Neuron (in vitro differentiated cells): ENCODE data around the gene GPR162.

Source experiments
- H2AFZ ChIP-seq: one replicate; pipeline ENCODE4 v1.6.1; 2013; ENCODE audit warnings: low read depth, mild to moderate bottlenecking, inconsistent platforms, low read length, moderate library complexity
- H3K27me3 ChIP-seq: one replicate; pipeline ENCODE4 v1.6.1; 2013; ENCODE audit warnings: low read length; ENCODE audit not compliant: insufficient read depth
- H3K36me3 ChIP-seq: one replicate; pipeline ENCODE4 v1.6.1; 2013; ENCODE audit warnings: low read length; ENCODE audit not compliant: insufficient read depth
- H3K4me1 ChIP-seq: one replicate; pipeline ENCODE4 v1.6.1; 2013; ENCODE audit warnings: low read length; ENCODE audit not compliant: insufficient read depth
- H3K4me3 ChIP-seq: 2 replicates; pipeline ENCODE4 v1.5.1; 2013; ENCODE audit warnings: mild to moderate bottlenecking, low read length, moderate library complexity
- H3K9me3 ChIP-seq: one replicate; pipeline ENCODE4 v1.6.1; 2013; ENCODE audit warnings: low read length

Gene GPR162

DNA sequence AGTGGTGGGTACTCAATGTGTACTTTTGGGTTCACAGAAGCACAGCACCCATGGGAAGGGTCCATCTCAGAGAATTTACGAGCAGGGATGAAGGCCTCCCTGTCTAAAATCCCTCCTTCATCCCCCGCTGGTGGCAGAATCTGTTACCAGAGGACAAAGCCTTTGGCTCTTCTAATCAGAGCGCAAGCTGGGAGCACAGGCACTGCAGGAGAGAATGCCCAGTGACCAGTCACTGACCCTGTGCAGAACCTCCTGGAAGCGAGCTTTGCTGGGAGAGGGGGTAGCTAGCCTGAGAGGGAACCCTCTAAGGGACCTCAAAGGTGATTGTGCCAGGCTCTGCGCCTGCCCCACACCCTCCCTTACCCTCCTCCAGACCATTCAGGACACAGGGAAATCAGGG, 1.5 kb upstream of the GPR162 start:
- Histone ChIP-seq H3K4me3 (no peak overlapping the region), H3K36me3 (no peaks in the 10 kb centered on the region), H3K4me1 (peaks cover 47% of the 10 kb centered on the region), H3K9me3 (no peaks in the 10 kb centered on the region), H2AFZ (no peak overlapping the region), H3K27me3 (no peaks in the 10 kb centered on the region)

DNA sequence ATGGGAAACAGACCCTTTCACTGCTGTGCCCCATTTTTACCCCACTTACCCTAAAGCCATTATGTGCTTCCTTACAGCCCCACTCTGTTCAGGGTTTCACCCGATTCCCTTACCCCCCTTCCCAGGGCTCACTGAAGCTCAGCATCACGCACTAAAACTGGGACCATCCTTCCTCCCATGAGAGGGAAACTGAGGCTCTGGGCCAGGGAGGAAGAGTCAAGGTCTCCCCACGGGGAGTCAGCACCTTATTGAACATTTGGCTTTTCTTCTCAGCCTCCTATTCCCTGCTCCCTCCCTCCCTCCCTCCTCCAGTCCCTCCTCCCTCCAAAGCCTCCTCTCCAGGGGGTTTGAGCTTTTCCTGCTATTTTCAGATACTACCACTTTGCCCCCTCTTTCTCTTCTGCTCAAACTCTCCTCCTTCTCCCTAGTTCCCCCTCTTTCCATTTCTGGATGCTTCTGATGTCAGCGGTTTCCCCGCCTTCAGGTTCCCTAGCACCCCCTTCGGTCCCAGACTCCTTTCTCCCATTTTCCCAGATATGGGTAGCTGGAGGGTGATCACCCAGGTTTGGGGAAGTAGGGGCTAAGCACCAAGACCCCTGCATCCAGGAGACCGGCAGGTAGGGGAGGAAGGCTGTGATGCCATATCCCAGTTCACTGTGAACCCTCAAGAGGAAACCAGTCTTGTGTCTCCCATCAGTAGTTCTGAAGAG, 960 bp downstream of the GPR162 start:
- H3K27me3 ChIP-seq: no peaks in the 10 kb centered on the region
- H3K4me3 ChIP-seq: peak overlapping the region; percentile 49
- no peaks in the 10 kb centered on the region for H3K9me3 ChIP-seq
- H2AFZ ChIP-seq: no peak overlapping the region
- H3K4me1 ChIP-seq: peaks cover 63% of the 10 kb centered on the region
- no peaks in the 10 kb centered on the region for H3K36me3 ChIP-seq

DNA sequence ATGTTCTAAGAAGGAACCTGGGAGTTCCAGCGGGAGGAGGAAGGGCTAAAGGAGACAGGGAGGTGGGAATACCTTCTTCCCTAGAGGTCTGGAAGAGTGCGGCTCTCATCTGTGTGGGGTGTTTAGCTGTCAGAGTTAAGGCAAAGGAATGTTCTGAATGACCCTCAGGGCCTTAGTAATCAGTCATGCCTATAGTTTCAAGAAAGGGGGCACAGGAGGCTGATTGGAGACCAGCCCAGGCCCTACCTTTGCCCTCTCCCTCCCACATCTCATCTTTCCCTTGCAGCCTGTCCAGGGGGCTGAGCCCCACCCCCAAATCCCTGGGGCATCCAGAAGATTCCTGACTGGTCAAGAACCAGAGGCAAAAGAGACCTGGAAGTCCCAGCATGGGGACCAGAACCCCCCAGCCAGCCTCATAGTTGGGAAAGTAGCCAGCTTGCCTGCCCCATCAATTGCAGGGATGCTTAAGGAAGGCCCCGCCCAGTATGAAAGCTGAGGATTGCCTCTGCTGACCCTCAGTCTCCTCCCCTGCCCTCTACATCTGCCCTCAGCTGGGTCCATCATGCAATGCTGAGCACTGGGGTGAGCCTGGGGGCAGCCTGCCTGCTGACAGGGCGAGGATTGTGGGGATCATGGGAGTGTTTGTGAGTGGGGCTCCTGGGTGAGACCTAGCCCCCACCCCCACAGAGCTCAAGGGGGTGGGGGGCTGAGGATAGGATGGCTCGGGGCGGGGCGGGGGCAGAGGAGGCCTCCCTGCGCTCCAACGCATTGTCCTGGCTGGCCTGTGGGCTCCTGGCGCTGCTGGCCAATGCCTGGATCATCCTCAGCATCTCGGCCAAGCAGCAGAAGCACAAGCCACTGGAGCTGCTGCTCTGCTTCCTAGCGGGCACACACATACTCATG, 1.8 kb downstream of the GPR162 start:
- peaks cover 57% of the 10 kb centered on the region for H3K4me1 ChIP-seq
- H3K36me3 ChIP-seq: no peaks in the 10 kb centered on the region
- H3K4me3 ChIP-seq: no peak overlapping the region
- no peaks in the 10 kb centered on the region for H3K9me3 ChIP-seq
- no peak overlapping the region for H2AFZ ChIP-seq
- no peaks in the 10 kb centered on the region for H3K27me3 ChIP-seq

DNA sequence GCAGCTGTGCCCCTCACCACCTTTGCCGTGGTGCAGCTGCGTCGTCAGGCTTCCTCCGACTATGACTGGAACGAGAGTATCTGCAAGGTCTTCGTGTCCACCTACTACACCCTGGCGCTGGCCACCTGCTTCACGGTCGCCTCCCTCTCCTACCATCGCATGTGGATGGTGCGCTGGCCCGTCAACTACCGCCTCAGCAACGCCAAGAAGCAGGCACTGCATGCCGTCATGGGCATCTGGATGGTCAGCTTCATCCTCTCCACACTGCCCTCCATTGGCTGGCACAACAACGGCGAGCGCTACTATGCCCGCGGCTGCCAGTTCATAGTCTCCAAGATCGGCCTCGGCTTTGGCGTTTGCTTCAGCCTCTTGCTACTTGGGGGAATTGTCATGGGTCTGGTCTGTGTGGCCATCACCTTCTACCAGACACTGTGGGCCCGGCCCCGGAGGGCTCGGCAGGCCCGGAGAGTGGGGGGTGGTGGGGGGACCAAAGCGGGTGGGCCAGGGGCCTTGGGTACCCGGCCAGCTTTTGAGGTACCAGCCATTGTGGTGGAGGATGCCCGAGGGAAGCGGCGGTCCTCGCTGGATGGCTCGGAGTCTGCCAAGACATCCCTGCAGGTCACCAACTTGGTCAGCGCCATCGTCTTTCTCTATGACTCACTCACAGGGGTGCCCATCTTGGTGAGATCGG, 2.6 kb downstream of the GPR162 start:
- no peaks in the 10 kb centered on the region for H3K27me3 ChIP-seq
- no peaks in the 10 kb centered on the region for H3K9me3 ChIP-seq
- no peak overlapping the region for H2AFZ ChIP-seq
- no peaks in the 10 kb centered on the region for H3K36me3 ChIP-seq
- H3K4me1 ChIP-seq: peaks cover 51% of the 10 kb centered on the region
- no peak overlapping the region for H3K4me3 ChIP-seq

DNA sequence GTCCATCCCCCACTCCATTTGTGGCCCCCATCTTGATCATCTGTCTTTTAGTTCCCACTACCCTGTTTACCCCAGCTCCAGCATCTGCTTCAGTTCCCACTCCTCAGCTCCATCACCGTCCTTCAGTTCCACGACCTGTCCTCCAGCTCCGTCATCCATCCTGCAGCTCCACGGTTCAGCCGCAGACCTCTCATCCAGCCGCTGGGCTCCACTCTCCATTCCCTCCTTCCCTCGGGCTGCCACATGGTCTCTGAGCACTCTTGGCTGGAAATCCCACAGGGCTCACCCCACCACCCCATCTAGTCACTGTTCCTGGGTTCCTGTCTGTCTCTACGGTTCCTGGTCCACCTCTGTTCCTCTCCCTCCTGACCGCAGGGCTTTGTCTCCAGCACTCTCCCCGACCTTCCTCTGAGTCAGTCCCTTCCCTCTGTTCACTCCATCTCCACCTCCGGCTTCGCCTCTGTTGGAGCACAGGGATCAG, 3.3 kb downstream of the GPR162 start:
- no peaks in the 10 kb centered on the region for H3K27me3 ChIP-seq
- H3K4me1 ChIP-seq: peaks cover 48% of the 10 kb centered on the region
- H3K4me3 ChIP-seq: no peak overlapping the region
- H3K9me3 ChIP-seq: no peaks in the 10 kb centered on the region
- H2AFZ ChIP-seq: no peak overlapping the region
- peaks cover 3% of the 10 kb centered on the region for H3K36me3 ChIP-seq

DNA sequence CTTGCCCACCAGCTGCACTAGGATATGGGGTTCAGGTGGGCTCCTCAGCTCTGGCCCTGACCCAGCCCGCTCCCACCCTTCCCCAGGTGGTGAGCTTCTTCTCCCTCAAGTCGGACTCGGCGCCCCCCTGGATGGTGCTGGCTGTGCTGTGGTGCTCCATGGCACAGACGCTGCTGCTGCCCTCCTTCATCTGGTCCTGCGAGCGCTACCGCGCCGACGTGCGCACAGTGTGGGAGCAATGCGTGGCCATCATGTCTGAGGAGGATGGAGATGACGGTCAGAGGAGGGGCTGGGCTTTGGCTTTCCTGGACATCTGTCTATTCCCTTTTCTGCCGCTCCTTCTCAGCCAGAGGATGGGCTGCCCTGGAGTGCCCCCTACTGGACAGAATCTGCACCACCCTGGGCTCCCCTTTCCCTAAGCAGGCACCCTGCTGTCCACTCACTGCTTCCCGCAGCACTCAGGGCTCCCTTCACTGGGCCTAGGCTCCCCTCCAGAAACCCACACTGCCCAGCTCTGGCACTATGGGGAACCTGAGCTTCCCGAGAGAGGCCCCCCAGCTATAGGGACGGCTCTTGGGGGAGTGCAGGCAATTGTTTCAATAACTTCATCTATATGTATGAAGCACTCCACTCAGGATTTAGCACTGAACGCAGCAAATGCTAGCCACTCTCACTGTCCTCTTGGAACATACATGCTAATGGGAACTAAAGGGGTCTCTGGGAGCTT, 3.9 kb downstream of the GPR162 start:
- no peaks in the 10 kb centered on the region for H3K9me3 ChIP-seq
- H3K4me1 ChIP-seq: peaks cover 46% of the 10 kb centered on the region
- no peak overlapping the region for H2AFZ ChIP-seq
- no peaks in the 10 kb centered on the region for H3K27me3 ChIP-seq
- H3K36me3 ChIP-seq: peaks cover 6% of the 10 kb centered on the region
- no peak overlapping the region for H3K4me3 ChIP-seq

DNA sequence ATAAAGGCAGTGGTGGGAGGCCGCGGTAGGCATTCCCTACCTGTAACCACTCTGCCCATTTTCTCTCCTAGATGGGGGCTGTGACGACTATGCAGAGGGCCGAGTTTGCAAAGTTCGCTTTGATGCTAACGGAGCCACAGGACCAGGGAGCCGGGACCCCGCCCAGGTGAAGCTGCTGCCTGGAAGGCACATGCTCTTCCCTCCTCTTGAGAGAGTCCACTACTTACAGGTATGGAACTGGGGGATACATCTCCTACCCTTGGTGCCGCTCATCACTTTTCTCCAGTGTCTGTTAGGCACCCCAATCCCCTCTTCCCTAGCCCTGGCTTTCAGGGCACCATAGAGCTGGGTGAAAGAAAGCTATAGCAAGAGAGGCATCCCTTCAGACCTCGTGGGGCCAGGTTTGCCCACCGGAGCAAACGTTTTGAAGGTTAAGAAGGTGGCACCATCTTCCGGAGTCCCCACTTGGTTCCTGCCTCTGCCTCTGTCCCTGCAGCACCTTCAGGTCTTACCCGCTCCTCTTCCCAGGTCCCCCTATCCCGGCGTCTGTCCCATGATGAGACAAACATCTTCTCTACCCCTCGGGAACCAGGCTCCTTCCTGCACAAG, 4.6 kb downstream of the GPR162 start:
- Histone ChIP-seq H3K27me3 (no peaks in the 10 kb centered on the region), H3K4me3 (no peak overlapping the region), H3K36me3 (peaks cover 13% of the 10 kb centered on the region), H3K9me3 (no peaks in the 10 kb centered on the region), H2AFZ (no peak overlapping the region), H3K4me1 (peaks cover 39% of the 10 kb centered on the region)

DNA sequence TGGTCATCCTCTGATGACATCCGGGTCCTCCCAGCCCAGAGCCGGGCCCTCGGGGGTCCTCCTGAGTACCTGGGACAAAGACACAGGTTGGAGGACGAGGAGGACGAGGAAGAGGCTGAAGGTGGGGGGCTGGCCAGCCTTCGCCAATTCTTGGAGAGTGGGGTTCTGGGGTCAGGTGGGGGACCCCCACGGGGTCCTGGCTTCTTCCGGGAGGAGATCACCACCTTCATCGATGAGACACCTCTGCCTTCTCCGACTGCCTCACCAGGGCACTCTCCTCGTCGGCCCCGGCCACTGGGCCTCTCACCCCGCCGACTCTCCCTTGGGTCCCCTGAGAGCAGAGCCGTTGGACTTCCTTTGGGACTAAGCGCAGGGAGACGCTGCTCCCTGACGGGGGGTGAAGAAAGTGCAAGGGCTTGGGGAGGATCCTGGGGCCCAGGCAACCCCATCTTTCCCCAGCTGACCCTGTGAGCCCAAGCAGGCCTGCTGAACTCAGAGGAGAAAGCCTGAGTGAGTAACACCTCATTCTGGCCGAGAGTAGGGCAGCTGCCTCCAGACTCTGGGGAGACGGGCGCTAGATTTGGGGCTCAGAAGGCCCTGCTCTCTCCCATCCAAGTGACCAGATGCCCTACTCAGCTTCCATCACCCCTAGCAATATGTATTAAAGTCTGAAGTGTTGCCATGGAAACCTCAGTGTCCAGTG, 5.3 kb downstream of the GPR162 start:
- Histone ChIP-seq H3K36me3 (peaks cover 19% of the 10 kb centered on the region), H2AFZ (no peak overlapping the region), H3K27me3 (no peaks in the 10 kb centered on the region), H3K4me3 (no peak overlapping the region), H3K4me1 (peaks cover 37% of the 10 kb centered on the region), H3K9me3 (no peaks in the 10 kb centered on the region)

DNA sequence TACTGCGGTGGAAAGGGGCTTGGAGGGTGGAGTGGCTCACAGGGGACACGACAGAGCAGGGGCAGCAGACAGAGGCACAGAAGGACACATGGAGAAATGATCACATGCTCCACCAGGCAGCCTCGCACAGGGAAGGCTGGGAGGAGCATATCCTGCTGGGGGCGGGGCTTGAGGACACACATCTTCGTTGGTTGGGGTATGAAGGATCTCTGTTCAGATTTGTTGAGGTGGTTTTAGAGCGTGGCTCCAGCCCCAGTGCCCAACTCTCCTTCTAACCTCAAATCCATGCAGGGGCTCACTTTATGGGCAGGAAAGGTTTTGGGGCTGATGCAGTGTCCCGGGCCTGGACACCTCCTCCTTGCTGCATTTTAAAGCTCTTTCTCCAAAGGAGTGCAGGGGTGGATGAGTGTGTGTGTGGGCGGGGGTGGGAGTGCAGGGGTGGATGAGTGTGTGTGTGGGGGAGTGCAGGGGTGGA, 5.9 kb downstream of the GPR162 start:
- Histone ChIP-seq H3K36me3 (peaks cover 24% of the 10 kb centered on the region), H3K4me3 (peak overlapping the region; percentile 31), H2AFZ (no peak overlapping the region), H3K4me1 (peaks cover 31% of the 10 kb centered on the region), H3K9me3 (no peaks in the 10 kb centered on the region), H3K27me3 (no peaks in the 10 kb centered on the region)

DNA sequence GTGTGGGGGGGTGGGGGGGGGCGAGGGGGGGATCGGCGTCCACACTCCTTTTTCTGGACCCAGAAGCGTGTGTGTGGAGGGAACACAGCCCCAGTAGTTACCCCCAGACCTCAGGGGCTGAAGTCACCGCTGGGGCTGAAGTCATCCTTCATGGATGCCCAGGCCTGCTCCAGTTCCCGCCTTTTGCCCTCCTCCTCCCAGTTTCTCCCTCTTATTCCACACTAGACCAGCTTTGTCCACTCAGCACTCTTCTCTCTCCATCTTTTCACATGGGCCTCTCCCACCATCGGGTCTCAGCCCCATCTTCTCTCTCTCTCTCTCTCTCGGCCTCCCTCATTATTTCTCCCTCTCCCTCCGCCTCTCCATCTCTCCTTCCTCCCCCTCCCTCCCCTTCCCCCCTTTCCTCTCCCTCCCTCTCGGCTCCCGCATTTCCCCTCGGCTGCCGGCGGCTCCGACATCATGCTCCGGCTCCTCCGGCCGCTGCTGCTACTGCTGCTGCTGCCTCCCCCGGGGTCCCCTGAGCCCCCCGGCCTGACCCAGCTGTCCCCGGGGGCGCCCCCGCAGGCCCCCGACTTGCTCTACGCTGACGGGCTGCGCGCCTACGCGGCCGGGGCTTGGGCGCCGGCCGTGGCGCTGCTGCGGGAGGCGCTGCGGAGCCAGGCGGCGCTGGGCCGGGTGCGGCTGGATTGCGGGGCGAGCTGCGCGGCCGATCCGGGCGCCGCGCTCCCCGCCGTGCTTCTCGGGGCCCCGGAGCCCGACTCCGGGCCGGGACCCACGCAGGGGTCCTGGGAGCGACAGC, 6.6 kb downstream of the GPR162 start, which contains the start of gene P3H3:
P3H3 (plus strand) TSS at position 426 of the 799 bp plus-strand sequence; CDS start at position 460, 34 bp downstream.
- peak within 1 kb of the TSS; percentile 49 for H2AFZ ChIP-seq
- peaks cover 27% of the 10 kb centered on the region for H3K36me3 ChIP-seq
- peaks cover 29% of the 10 kb centered on the region for H3K4me1 ChIP-seq
- H3K9me3 ChIP-seq: no peaks in the 10 kb centered on the region
- no peaks in the 10 kb centered on the region for H3K27me3 ChIP-seq
- H3K4me3 ChIP-seq: peak within 1 kb of the TSS; percentile 73
